HG03108 (cell line): ENCODE results near the gene FHDC1.

ENCODE experiments used
- ATAC-seq: cut with Tn5 transposase; IDR thresholded peaks from one replicate; pipeline ENCODE4 v1.9.1; 2021; ENCODE audit warnings: moderate library complexity; ENCODE audit not compliant: unreplicated experiment

Gene FHDC1

DNA sequence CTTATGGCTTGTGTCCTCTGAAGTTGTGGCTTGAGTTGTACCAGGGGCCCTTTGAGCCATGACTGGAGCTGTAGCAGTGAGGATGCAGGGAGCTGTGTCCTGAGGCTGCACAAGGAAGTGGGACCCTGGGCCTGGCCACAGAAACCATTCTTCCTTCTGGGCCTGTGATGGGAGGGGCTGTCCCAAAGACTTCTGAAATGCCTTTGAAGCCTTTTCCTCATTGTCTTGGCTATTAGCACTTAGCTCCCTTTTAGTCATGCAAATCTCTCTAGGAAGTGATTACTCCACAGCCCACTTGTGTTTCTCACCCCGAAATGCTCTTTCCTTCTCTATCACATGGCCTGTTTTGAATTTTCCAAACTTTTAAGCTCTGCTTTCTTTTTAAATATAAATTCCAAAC is 92.4 kb downstream of the FHDC1 start:
- ATAC-seq: no peak
